GM12872 (cell line): Measurements from ENCODE around the gene CUBN.

Experiments
- CTCF ChIP-seq: IDR thresholded peaks from 3 replicates; pipeline ENCODE4 v1.5.1; 2011; ENCODE audit warnings: low read depth, mild to moderate bottlenecking, low read length, moderate library complexity; ENCODE audit not compliant: insufficient read depth

CUBN gene

GRCh38 chr10:16992611-16993119, 136.9 kb downstream of the CUBN start:
- no peak for TF ChIP-seq CTCF

- no peak for TF ChIP-seq CTCF
Observed at GRCh38 chr10:16991011-16991410, 138.6 kb downstream of the CUBN start.

GRCh38 chr10:16989826-16990293, 139.8 kb downstream of the CUBN start:
- no peak for TF ChIP-seq CTCF

GRCh38 chr10:16988900-16989299, 140.7 kb downstream of the CUBN start:
- no peak for TF ChIP-seq CTCF

GRCh38 chr10:16987976-16988610, 141.5 kb downstream of the CUBN start:
- no peak for TF ChIP-seq CTCF

GRCh38 chr10:16987206-16987621, 142.4 kb downstream of the CUBN start:
- no peak for TF ChIP-seq CTCF

- TF ChIP-seq CTCF, result no peak
Observed at GRCh38 chr10:16986406-16987205, 143.0 kb downstream of the CUBN start.
